ENCODE measurements around the gene MGAT3. TPM values are rescaled to one million over a fixed set of nuclear protein-coding genes. Genes with fewer than 3 reads are reported as not detected.
A peak's percentile ranks its signal among the peaks of the same experiment; 100 is the strongest.

MGAT3 gene
- total RNA-seq, 2 donors from 2014 or later, result 8.9 to 19.1 TPM

GRCh38 chr22:39492186-39492585 lies 35.4 kb downstream of the MGAT3 start:
- Histone ChIP-seq H3K27ac (no peak overlapping the region), H3K4me1 (peaks cover 7% of the 10 kb centered on the region), H3K9ac (ENCODE audit: low read depth in 2 of 2, low read length in 2 of 2) (no peak overlapping the region), H3K9me3 (no peaks in the 10 kb centered on the region), H3K36me3 (no peaks in the 10 kb centered on the region), H3K27me3 (no peaks in the 10 kb centered on the region), H3K4me3 (no peak overlapping the region)
- TF ChIP-seq CTCF (IDR thresholded peaks at IDR 0.05), result no peak
- intact Hi-C loops (cut with DNase I), result loop anchor here (5.0 kb wide), 1 partner anchor 35 kb away; no protein-coding TSS in a partner anchor
- no peak for DNase-seq

- Histone ChIP-seq H3K36me3 (no peaks in the 10 kb centered on the region), H3K9me3 (no peaks in the 10 kb centered on the region), H3K27ac (no peak overlapping the region), H3K27me3 (no peaks in the 10 kb centered on the region), H3K4me3 (no peak overlapping the region), H3K9ac (ENCODE audit: low read depth in 2 of 2, low read length in 2 of 2) (no peak overlapping the region), H3K4me1 (peaks cover 7% of the 10 kb centered on the region)
- TF ChIP-seq CTCF (IDR thresholded peaks at IDR 0.05), result no peak
- intact Hi-C loops (cut with DNase I), result loop anchor here (5.0 kb wide), 1 partner anchor 34 kb away; no protein-coding TSS in a partner anchor
- no peak for DNase-seq
These were observed 36.9 kb downstream of the MGAT3 start for GRCh38 chr22:39493759-39494158.

- H3K27ac ChIP-seq, result no peak overlapping the region
- intact Hi-C loops (cut with DNase I), result loop anchor here (5.0 kb wide), 1 partner anchor 33 kb away; no protein-coding TSS in a partner anchor
- no peak overlapping the region for H3K4me3 ChIP-seq
- H3K9ac ChIP-seq (ENCODE audit: low read depth in 2 of 2, low read length in 2 of 2), result no peak overlapping the region
- H3K27me3 ChIP-seq, result no peaks in the 10 kb centered on the region
- H3K4me1 ChIP-seq, result peaks cover 4% of the 10 kb centered on the region
- no peak for TF ChIP-seq CTCF (IDR thresholded peaks at IDR 0.05)
- no peak for DNase-seq
- no peaks in the 10 kb centered on the region for H3K9me3 ChIP-seq
- no peaks in the 10 kb centered on the region for H3K36me3 ChIP-seq
These were observed 37.8 kb downstream of the MGAT3 start for GRCh38 chr22:39494471-39495120.

GRCh38 chr22:39496131-39496838 lies 39.5 kb downstream of the MGAT3 start:
- Histone ChIP-seq H3K36me3 (no peaks in the 10 kb centered on the region), H3K27me3 (no peaks in the 10 kb centered on the region), H3K4me3 (no peak overlapping the region), H3K27ac (no peak overlapping the region), H3K9me3 (no peaks in the 10 kb centered on the region), H3K4me1 (no peaks in the 10 kb centered on the region), H3K9ac (ENCODE audit: low read depth in 2 of 2, low read length in 2 of 2) (peak overlapping the region in 1 of 2 donors; percentile 22)
- TF ChIP-seq CTCF (IDR thresholded peaks at IDR 0.05), result peak; percentile 80
- peak; percentile 79 for DNase-seq
- intact Hi-C loops (cut with DNase I), result no loop called here

GRCh38 chr22:39497429-39497828 lies 40.6 kb downstream of the MGAT3 start:
- H3K4me1 ChIP-seq, result no peaks in the 10 kb centered on the region
- H3K9ac ChIP-seq (ENCODE audit: low read depth in 2 of 2, low read length in 2 of 2), result no peak overlapping the region
- no peak for DNase-seq
- no peak for TF ChIP-seq CTCF (IDR thresholded peaks at IDR 0.05)
- no peaks in the 10 kb centered on the region for H3K27me3 ChIP-seq
- H3K9me3 ChIP-seq, result no peaks in the 10 kb centered on the region
- no peaks in the 10 kb centered on the region for H3K36me3 ChIP-seq
- intact Hi-C loops (cut with DNase I), result no loop called here
- no peak overlapping the region for H3K4me3 ChIP-seq
- no peak overlapping the region for H3K27ac ChIP-seq

Measured in colonic mucosa (tissue), 4 donors.